Right ventricle myocardium inferior (tissue), 1 donor: ENCODE data around the gene KCNH5. TPM values are rescaled to one million over a fixed set of nuclear protein-coding genes. Genes with fewer than 3 reads are reported as not detected.

ENCODE experiments used
- ATAC-seq: fragments of 200-7000 bp; cut with Tn5 transposase; one replicate; pipeline ENCODE4 v1.9.1; 2020; ENCODE audit warnings: mild to moderate bottlenecking, moderate library complexity
- DNase-seq: peaks from one replicate; pipeline ENCODE4 v3.0.0; 2021; ENCODE audit errors: missing footprints
- intact Hi-C: fragments of 100-400 bp; cut with DNase I; formaldehyde crosslinking; loops from one replicate; pipeline ENCODE4 v1.11.0; 2022
- total RNA-seq: library from RNA; stranded (reverse); fragmentation: NEBNext Ultra II Directional; extraction: Animal tissue kit (Norgen Biotek cat#: 25700); gene quantifications from one replicate; pipeline ENCODE4 v1.2.1, GENCODE V29; 2021
- donor health status: DM: no; HTN: yes; CAD: no; lungs with severe emphysema.

Gene KCNH5
- total RNA-seq, 1 donor from 2014 or later = not detected

- intact Hi-C loops = no loop called here
- DNase-seq (no peak), ATAC-seq (no peak)
These were observed 348.3 kb downstream of the KCNH5 start for GRCh38 chr14:62696929-62697328.

- ATAC-seq (no peak), DNase-seq (no peak)
- intact Hi-C loops = no loop called here
These were observed 348.8 kb downstream of the KCNH5 start for GRCh38 chr14:62696331-62696924.

GRCh38 chr14:62694075-62694474 is 351.2 kb downstream of the KCNH5 start:
- no peak for DNase-seq
- no peak for ATAC-seq
- intact Hi-C loops = no loop called here

- ATAC-seq = no peak
- intact Hi-C loops = no loop called here
- DNase-seq = no peak
These were observed 352.7 kb downstream of the KCNH5 start for GRCh38 chr14:62692490-62693106.

GRCh38 chr14:62691647-62692489 is 353.4 kb downstream of the KCNH5 start:
- ATAC-seq = peak; percentile 94
- intact Hi-C loops = no loop called here
- DNase-seq = no peak

GRCh38 chr14:62689733-62690132 is 355.5 kb downstream of the KCNH5 start:
- ATAC-seq (no peak), DNase-seq (no peak)
- intact Hi-C loops = no loop called here

- intact Hi-C loops = no loop called here
- ATAC-seq = no peak
- no peak for DNase-seq
These were observed 357.4 kb downstream of the KCNH5 start for GRCh38 chr14:62687818-62688217.

GRCh38 chr14:62684376-62684775 is 360.9 kb downstream of the KCNH5 start:
- intact Hi-C loops = no loop called here
- ATAC-seq (no peak), DNase-seq (no peak)

- intact Hi-C loops = no loop called here
- no peak for ATAC-seq
- DNase-seq = no peak
These were observed 363.1 kb downstream of the KCNH5 start for GRCh38 chr14:62682208-62682607.

- no peak for DNase-seq
- ATAC-seq = no peak
- intact Hi-C loops = no loop called here
These were observed 370.6 kb downstream of the KCNH5 start for GRCh38 chr14:62674563-62675237.

GRCh38 chr14:62673014-62673755 is 372.1 kb downstream of the KCNH5 start:
- intact Hi-C loops = no loop called here
- no peak for DNase-seq

GRCh38 chr14:62670526-62670925 is 374.7 kb downstream of the KCNH5 start:
- no peak for DNase-seq
- intact Hi-C loops = no loop called here

More at GRCh38 chr14:62673014-62673755, 372.1 kb downstream of the KCNH5 start:
- ATAC-seq = no peak

GRCh38 chr14:62667421-62667914 is 377.8 kb downstream of the KCNH5 start:
- intact Hi-C loops = no loop called here
- ATAC-seq (no peak), DNase-seq (no peak)

More at GRCh38 chr14:62670526-62670925, 374.7 kb downstream of the KCNH5 start:
- no peak for ATAC-seq

GRCh38 chr14:62665286-62665685 is 380.0 kb downstream of the KCNH5 start:
- DNase-seq (no peak), ATAC-seq (no peak)
- intact Hi-C loops = no loop called here

GRCh38 chr14:62663456-62663821 is 381.8 kb downstream of the KCNH5 start:
- ATAC-seq (no peak), DNase-seq (no peak)
- intact Hi-C loops = no loop called here

GRCh38 chr14:62662811-62663455 is 382.3 kb downstream of the KCNH5 start:
- no peak for DNase-seq
- no peak for ATAC-seq
- intact Hi-C loops = no loop called here

- intact Hi-C loops = no loop called here
- ATAC-seq = no peak
- DNase-seq = no peak
These were observed 383.4 kb downstream of the KCNH5 start for GRCh38 chr14:62661818-62662217.

- intact Hi-C loops = no loop called here
- ATAC-seq = no peak
- DNase-seq = no peak
These were observed 386.6 kb downstream of the KCNH5 start for GRCh38 chr14:62658631-62659030.
